AG04450 (cell line): Measurements from ENCODE around the gene STX10. TPM values are rescaled to one million over a fixed set of nuclear protein-coding genes. Genes with fewer than 3 reads are reported as not detected.

Experiments used
- CTCF ChIA-PET: fragments of 300-600, 350-600 bp; formaldehyde crosslinking; extraction: SDS; loops from one replicate; lab custom pipeline; 2022; ENCODE audit warnings: antibody characterized with exemption, inconsistent platforms; lab: Charles Lee
- POLR2A ChIA-PET: fragments of 350-600 bp; formaldehyde crosslinking; extraction: SDS; loops from one replicate; lab custom pipeline; 2021; ENCODE audit warnings: antibody characterized with exemption, inconsistent platforms; lab: Yijun Ruan, JAX
- DNase-seq: peaks from one replicate; pipeline ENCODE4 v3.0.0-alpha.2; 2011; ENCODE audit warnings: low read depth, low spot score
- H3K27ac ChIP-seq: one replicate; pipeline ENCODE4 v1.5.1; 2012; ENCODE audit warnings: low read depth, low read length, control low read depth
- H3K27me3 ChIP-seq: one replicate; pipeline ENCODE4 v1.6.0; 2012; ENCODE audit warnings: low read length; ENCODE audit not compliant: control insufficient read depth, insufficient read depth
- H3K4me3 ChIP-seq: 2 replicates; pipeline ENCODE4 v1.5.1; 2011; ENCODE audit warnings: mild to moderate bottlenecking, low read depth, low read length, control low read depth
- H3K9me3 ChIP-seq: 2 replicates; pipeline ENCODE4 v1.5.1; 2012; ENCODE audit warnings: low read length; ENCODE audit not compliant: control insufficient read depth, insufficient read depth
- polyA plus RNA-seq: library from polyadenylated mRNA; depleted of rRNA; stranded (reverse); fragments of >200 nt; gene quantifications from 2 replicates; pipeline ENCODE4 v1.2.3, GENCODE V29; 2011
- TF ChIP-seq, protein P1 (sequence below): IDR thresholded peaks from 2 replicates; pipeline ENCODE4 v1.5.1; 2011; ENCODE audit warnings: low read depth, low read length, control low read depth, inconsistent platforms

The STX10 gene
- polyA plus RNA-seq, 1 experiment = 47.9 TPM

GRCh38 chr19:13127811-13128575, 22.2 kb downstream of the STX10 start:
- H3K4me3 ChIP-seq = no peak overlapping the region
- ChIA-PET CTCF (interaction anchor here (0.5 to 1.4 kb wide), 3 partner anchors 22 to 163 kb away, joined by 3 to 9 read pairs (median 4); partner anchors contain the start of genes IER2 and STX10), POLR2A (no interaction called here)
- H3K9me3 ChIP-seq = no peaks in the 10 kb centered on the region
- no peak overlapping the region for H3K27ac ChIP-seq
- TF ChIP-seq, protein P1, sequence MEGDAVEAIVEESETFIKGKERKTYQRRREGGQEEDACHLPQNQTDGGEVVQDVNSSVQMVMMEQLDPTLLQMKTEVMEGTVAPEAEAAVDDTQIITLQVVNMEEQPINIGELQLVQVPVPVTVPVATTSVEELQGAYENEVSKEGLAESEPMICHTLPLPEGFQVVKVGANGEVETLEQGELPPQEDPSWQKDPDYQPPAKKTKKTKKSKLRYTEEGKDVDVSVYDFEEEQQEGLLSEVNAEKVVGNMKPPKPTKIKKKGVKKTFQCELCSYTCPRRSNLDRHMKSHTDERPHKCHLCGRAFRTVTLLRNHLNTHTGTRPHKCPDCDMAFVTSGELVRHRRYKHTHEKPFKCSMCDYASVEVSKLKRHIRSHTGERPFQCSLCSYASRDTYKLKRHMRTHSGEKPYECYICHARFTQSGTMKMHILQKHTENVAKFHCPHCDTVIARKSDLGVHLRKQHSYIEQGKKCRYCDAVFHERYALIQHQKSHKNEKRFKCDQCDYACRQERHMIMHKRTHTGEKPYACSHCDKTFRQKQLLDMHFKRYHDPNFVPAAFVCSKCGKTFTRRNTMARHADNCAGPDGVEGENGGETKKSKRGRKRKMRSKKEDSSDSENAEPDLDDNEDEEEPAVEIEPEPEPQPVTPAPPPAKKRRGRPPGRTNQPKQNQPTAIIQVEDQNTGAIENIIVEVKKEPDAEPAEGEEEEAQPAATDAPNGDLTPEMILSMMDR = no peak
- no peak for DNase-seq
- H3K27me3 ChIP-seq = no peaks in the 10 kb centered on the region

DNA sequence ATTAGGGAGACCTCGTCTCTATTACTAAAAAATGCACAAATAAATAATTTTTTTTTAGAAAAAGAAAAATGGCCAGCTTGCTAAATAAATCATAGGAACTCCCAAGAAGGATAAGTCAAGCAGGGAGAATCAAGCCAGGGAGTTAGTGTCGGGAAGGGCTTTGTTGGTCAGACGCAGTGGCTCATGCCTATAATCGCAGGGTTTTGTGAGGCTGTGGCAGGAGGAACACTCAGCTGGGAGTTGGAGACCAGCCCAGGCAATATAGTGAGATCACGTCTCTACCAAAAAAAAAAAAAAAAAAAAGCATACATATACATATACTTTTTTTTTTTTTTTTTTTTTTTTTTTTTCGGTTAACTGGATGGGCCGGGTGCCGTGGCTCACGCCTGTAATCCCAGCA, 23.1 kb downstream of the STX10 start:
- CTCF ChIA-PET = interaction anchor here (0.5 to 1.4 kb wide), 3 partner anchors 23 to 162 kb away, joined by 3 to 9 read pairs (median 4); partner anchors contain the start of genes IER2 and STX10
- no peaks in the 10 kb centered on the region for H3K27me3 ChIP-seq
- H3K27ac ChIP-seq = no peak overlapping the region
- H3K4me3 ChIP-seq = no peak overlapping the region
- no peaks in the 10 kb centered on the region for H3K9me3 ChIP-seq
- DNase-seq = no peak
- TF ChIP-seq, protein P1 = no peak
- POLR2A ChIA-PET = interaction anchor here (0.6 kb wide), 1 partner anchor 11 kb away, joined by 4 read pairs; no protein-coding TSS in a partner anchor

- CTCF ChIA-PET = interaction anchor here (1.0 to 1.7 kb wide), 2 partner anchors 29 to 158 kb away, joined by 3 to 5 read pairs; no protein-coding TSS in a partner anchor
- Histone ChIP-seq H3K27ac (no peak overlapping the region), H3K9me3 (no peaks in the 10 kb centered on the region), H3K27me3 (no peaks in the 10 kb centered on the region), H3K4me3 (no peak overlapping the region)
- POLR2A ChIA-PET = no interaction called here
- TF ChIP-seq, protein P1 = no peak
- DNase-seq = no peak
These were observed 26.9 kb downstream of the STX10 start for GRCh38 chr19:13122980-13123957.

GRCh38 chr19:13122275-13122878, 27.8 kb downstream of the STX10 start:
- no peak for DNase-seq
- ChIA-PET POLR2A (no interaction called here), CTCF (interaction anchor here (1.0 kb wide), 1 partner anchor 28 kb away, joined by 3 read pairs; no protein-coding TSS in a partner anchor)
- no peaks in the 10 kb centered on the region for H3K9me3 ChIP-seq
- TF ChIP-seq, protein P1 = no peak
- H3K27me3 ChIP-seq = no peaks in the 10 kb centered on the region
- H3K4me3 ChIP-seq = no peak overlapping the region
- H3K27ac ChIP-seq = no peak overlapping the region
